GM12864 (cell line): Measurements from ENCODE around the gene CDX1.

Experiments used
- DNase-seq: peaks from one replicate; pipeline ENCODE4 v3.0.0-alpha.2; 2011; ENCODE audit warnings: low read depth
- H3K4me3 ChIP-seq: 2 replicates; pipeline ENCODE4 v1.5.1; 2011; ENCODE audit warnings: mild to moderate bottlenecking, low read depth, low read length, control low read depth
- CTCF ChIP-seq: IDR thresholded peaks from 2 replicates; pipeline ENCODE4 v1.5.1; 2011; ENCODE audit warnings: low read depth, mild to moderate bottlenecking, moderate library complexity, low read length, control low read depth, inconsistent platforms; ENCODE audit errors: missing control alignments

Gene CDX1

GRCh38 chr5:150137168-150137957 lies 29.2 kb upstream of the CDX1 start:
- no peak overlapping the region for H3K4me3 ChIP-seq
- no peak for DNase-seq
- TF ChIP-seq CTCF: no peak

GRCh38 chr5:150137997-150138396 lies 28.6 kb upstream of the CDX1 start:
- no peak for DNase-seq
- no peak for TF ChIP-seq CTCF
- H3K4me3 ChIP-seq: no peak overlapping the region

GRCh38 chr5:150138551-150139265 lies 27.9 kb upstream of the CDX1 start:
- TF ChIP-seq CTCF: no peak
- no peak for DNase-seq
- H3K4me3 ChIP-seq: no peak overlapping the region

- no peak overlapping the region for H3K4me3 ChIP-seq
- no peak for DNase-seq
Measured at GRCh38 chr5:150139334-150139733, 27.2 kb upstream of the CDX1 start.

GRCh38 chr5:150140830-150141229 lies 25.7 kb upstream of the CDX1 start:
- no peak for TF ChIP-seq CTCF
- no peak overlapping the region for H3K4me3 ChIP-seq
- no peak for DNase-seq

More at GRCh38 chr5:150139334-150139733, 27.2 kb upstream of the CDX1 start:
- TF ChIP-seq CTCF: no peak

- no peak for TF ChIP-seq CTCF
- DNase-seq: no peak
- H3K4me3 ChIP-seq: no peak overlapping the region
Measured at GRCh38 chr5:150141544-150142184, 24.9 kb upstream of the CDX1 start.
